ENCODE data around the gene LCN15.

DNA sequence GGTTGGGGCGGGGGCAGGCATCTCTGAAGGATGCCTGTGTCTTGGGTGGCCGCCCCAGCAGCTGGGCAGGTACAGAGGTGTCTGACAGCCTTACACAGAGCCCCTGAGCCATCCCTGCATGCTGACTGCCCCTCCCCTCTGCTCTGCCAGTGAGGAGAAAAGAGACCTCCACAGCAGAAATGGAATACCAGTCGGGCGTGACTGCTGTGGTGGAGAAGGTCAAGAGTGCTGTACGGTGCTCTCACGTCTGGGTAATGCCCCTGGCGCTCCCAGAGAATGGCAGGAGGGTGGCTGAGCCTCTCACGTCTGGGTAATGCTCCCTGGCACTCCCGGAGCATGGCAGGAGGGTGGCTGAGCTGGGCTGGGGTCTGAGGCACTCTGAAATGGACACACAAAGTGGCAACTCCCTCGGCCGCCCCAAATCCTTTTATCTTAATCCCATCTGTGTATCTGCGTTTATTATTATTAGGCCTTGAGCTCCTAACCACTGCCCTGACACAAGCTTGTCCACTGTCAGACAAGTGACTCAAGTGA lies 41.0 kb upstream of the LCN15 start:
- TF ChIP-seq, protein P1, sequence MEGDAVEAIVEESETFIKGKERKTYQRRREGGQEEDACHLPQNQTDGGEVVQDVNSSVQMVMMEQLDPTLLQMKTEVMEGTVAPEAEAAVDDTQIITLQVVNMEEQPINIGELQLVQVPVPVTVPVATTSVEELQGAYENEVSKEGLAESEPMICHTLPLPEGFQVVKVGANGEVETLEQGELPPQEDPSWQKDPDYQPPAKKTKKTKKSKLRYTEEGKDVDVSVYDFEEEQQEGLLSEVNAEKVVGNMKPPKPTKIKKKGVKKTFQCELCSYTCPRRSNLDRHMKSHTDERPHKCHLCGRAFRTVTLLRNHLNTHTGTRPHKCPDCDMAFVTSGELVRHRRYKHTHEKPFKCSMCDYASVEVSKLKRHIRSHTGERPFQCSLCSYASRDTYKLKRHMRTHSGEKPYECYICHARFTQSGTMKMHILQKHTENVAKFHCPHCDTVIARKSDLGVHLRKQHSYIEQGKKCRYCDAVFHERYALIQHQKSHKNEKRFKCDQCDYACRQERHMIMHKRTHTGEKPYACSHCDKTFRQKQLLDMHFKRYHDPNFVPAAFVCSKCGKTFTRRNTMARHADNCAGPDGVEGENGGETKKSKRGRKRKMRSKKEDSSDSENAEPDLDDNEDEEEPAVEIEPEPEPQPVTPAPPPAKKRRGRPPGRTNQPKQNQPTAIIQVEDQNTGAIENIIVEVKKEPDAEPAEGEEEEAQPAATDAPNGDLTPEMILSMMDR (IDR thresholded peaks at IDR 0.05) = no peak
- no peak for TF ChIP-seq POLR2A (IDR thresholded peaks at IDR 0.05)
